ENCODE measurements around the gene HK3.

GRCh38 chr5:176904276-176904675, 5.1 kb upstream of the HK3 start:
- TF ChIP-seq, protein P1, sequence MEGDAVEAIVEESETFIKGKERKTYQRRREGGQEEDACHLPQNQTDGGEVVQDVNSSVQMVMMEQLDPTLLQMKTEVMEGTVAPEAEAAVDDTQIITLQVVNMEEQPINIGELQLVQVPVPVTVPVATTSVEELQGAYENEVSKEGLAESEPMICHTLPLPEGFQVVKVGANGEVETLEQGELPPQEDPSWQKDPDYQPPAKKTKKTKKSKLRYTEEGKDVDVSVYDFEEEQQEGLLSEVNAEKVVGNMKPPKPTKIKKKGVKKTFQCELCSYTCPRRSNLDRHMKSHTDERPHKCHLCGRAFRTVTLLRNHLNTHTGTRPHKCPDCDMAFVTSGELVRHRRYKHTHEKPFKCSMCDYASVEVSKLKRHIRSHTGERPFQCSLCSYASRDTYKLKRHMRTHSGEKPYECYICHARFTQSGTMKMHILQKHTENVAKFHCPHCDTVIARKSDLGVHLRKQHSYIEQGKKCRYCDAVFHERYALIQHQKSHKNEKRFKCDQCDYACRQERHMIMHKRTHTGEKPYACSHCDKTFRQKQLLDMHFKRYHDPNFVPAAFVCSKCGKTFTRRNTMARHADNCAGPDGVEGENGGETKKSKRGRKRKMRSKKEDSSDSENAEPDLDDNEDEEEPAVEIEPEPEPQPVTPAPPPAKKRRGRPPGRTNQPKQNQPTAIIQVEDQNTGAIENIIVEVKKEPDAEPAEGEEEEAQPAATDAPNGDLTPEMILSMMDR (conservative IDR thresholded peaks at IDR 0.05; ENCODE audit: low read depth in 2 of 2): no peak
- TF ChIP-seq POLR2AphosphoS5 (IDR thresholded peaks at IDR 0.05; ENCODE audit: low read depth): no peak
